K562 (cell line): ENCODE measurements around the gene PTOV1. TPM values are rescaled to one million over a fixed set of nuclear protein-coding genes. Genes with fewer than 3 reads are reported as not detected.

Experiments used
- ATF3 ChIP-seq, 2 experiments: fragments of 450-650 bp in 1 of 2; sonication (generic) in 1 of 2; formaldehyde crosslinking in 1 of 2; IDR thresholded peaks in 1 of 2; conservative IDR thresholded peaks in 1 of 2; 2 replicates each; pipeline versions ENCODE4 v1.6.1 to v1.8.1; 2016 to 2023; ENCODE audit warnings: mild to moderate bottlenecking in 2 of 2, moderate library complexity in 2 of 2, inconsistent platforms in 1 of 2, missing genetic modification reagents in 1 of 2
- CC2D1A ChIP-seq: fragments of 450-650 bp; IDR thresholded peaks from 2 replicates; pipeline ENCODE4 v1.6.1; 2017; ENCODE audit warnings: mild to moderate bottlenecking
- CHD1 ChIP-seq: fragments of 200-600 bp; sonication (generic); IDR thresholded peaks from one replicate; pipeline ENCODE4 v1.6.1; 2012; ENCODE audit warnings: mild to moderate bottlenecking, moderate library complexity, low read length, inconsistent platforms
- DNMT1 ChIP-seq: fragments of 450-650 bp; IDR thresholded peaks from 2 replicates; pipeline ENCODE4 v1.6.1; 2016; ENCODE audit warnings: antibody characterized with exemption, mild to moderate bottlenecking
- ELF1 ChIP-seq: fragments of 200-800 bp; sonication (Bioruptor generic); IDR thresholded peaks from 2 replicates; pipeline ENCODE4 v1.6.1; 2016; ENCODE audit warnings: missing genetic modification characterization, missing compliant biosample characterization
- FOXA1 ChIP-seq: fragments of 450-650 bp; IDR thresholded peaks from 2 replicates; pipeline ENCODE4 v1.6.1; 2016; ENCODE audit warnings: mild to moderate bottlenecking, borderline replicate concordance
- L3MBTL2 ChIP-seq: fragments of 450-650 bp; IDR thresholded peaks from 2 replicates; pipeline ENCODE4 v1.6.1; 2016; ENCODE audit warnings: mild to moderate bottlenecking, moderate library complexity
- MAFG ChIP-seq: fragments of 450-650 bp; conservative IDR thresholded peaks from 2 replicates; pipeline ENCODE4 v1.6.1; 2016; ENCODE audit warnings: missing genetic modification characterization, missing compliant biosample characterization
- MCM3 ChIP-seq: fragments of 450-650 bp; IDR thresholded peaks from 2 replicates; pipeline ENCODE4 v1.6.1; 2016
- MCM5 ChIP-seq: fragments of 450-650 bp; IDR thresholded peaks from 2 replicates; pipeline ENCODE4 v1.6.1; 2016; ENCODE audit warnings: low read depth
- NCOR1 ChIP-seq: fragments of 450-650 bp; IDR thresholded peaks from 2 replicates; pipeline ENCODE4 v1.6.1; 2016; ENCODE audit warnings: mild to moderate bottlenecking, moderate library complexity
- PHB2 ChIP-seq: fragments of 450-650 bp; IDR thresholded peaks from 2 replicates; pipeline ENCODE4 v1.6.1; 2017; ENCODE audit warnings: low read depth
- POLR2AphosphoS5 ChIP-seq: IDR thresholded peaks from 2 replicates; pipeline ENCODE4 v1.6.1; 2011; ENCODE audit warnings: mild to moderate bottlenecking, low read depth, low read length, moderate library complexity; ENCODE audit not compliant: control insufficient read depth, insufficient read depth
- PTTG1 ChIP-seq: fragments of 450-650 bp; IDR thresholded peaks from 2 replicates; pipeline ENCODE4 v1.6.1; 2016; ENCODE audit warnings: low read depth, mild to moderate bottlenecking, missing genetic modification characterization, missing compliant biosample characterization
- RBBP5 ChIP-seq: fragments of 200-600 bp; sonication (generic); IDR thresholded peaks from 2 replicates; pipeline ENCODE4 v1.6.1; 2012; ENCODE audit warnings: borderline replicate concordance, mild to moderate bottlenecking, low read length, control low read depth, inconsistent platforms; ENCODE audit not compliant: insufficient read depth, poor library complexity, severe bottlenecking
- RERE ChIP-seq: sonication (generic); formaldehyde crosslinking; IDR thresholded peaks from 2 replicates; pipeline ENCODE4 v1.8.0; 2023; ENCODE audit warnings: missing genetic modification reagents, mild to moderate bottlenecking, borderline replicate concordance
- RHOXF2B ChIP-seq: fragments of 250-450 bp; sonication (Bioruptor Pico); conservative IDR thresholded peaks from 2 replicates; pipeline ENCODE4 v1.5.1; 2021
- SIN3B ChIP-seq: fragments of 450-650 bp; IDR thresholded peaks from 2 replicates; pipeline ENCODE4 v1.6.1; 2017; ENCODE audit warnings: low read depth, mild to moderate bottlenecking, moderate library complexity
- SOX6 ChIP-seq: fragments of 450-650 bp; IDR thresholded peaks from 2 replicates; pipeline ENCODE4 v1.6.1; 2014; ENCODE audit warnings: mild to moderate bottlenecking
- THRAP3 ChIP-seq: fragments of 450-650 bp; IDR thresholded peaks from 2 replicates; pipeline ENCODE4 v1.6.1; 2016; ENCODE audit warnings: mild to moderate bottlenecking, inconsistent platforms, borderline replicate concordance
- ZNF143 ChIP-seq: sonication (generic); formaldehyde crosslinking; IDR thresholded peaks from 2 replicates; pipeline ENCODE4 v1.9.0; 2022; ENCODE audit warnings: mild to moderate bottlenecking, missing genetic modification reagents
- ZNF197 ChIP-seq: fragments of 200-800 bp; sonication (Bioruptor generic); IDR thresholded peaks from 2 replicates; pipeline ENCODE4 v1.6.1; 2016; ENCODE audit warnings: low read depth, missing genetic modification characterization, missing compliant biosample characterization
- ZNF316 ChIP-seq: fragments of 450-650 bp; IDR thresholded peaks from 2 replicates; pipeline ENCODE4 v1.6.1; 2016
- polyA plus RNA-seq, 8 experiments: library from polyadenylated mRNA; depleted of rRNA in 4 of 8; stranded (reverse) in 5 of 8; unstranded in 3 of 8; fragments of >200 nt; fragmentation: Nextera tagmentation in 2 of 8; fragmentation: Illumina TruSeq in 1 of 8; extraction: Ambion mirVana in 2 of 8; extraction: Trizol in 1 of 8; gene quantifications; 2 replicates each; pipeline versions ENCODE4 v1.2.1 to v1.2.3, GENCODE V29; 2011 to 2014; ENCODE audit warnings: inconsistent platforms in 1 of 8, missing spikeins in 1 of 8
- total RNA-seq, 7 experiments: library from RNA; depleted of rRNA in 6 of 7; stranded (reverse); fragments of >200 nt in 6 of 7; fragmentation: Illumina TruSeq in 2 of 7; extraction: Trizol in 2 of 7; gene quantifications; 2 replicates each; pipeline versions ENCODE4 v1.2.1 to v1.2.3, GENCODE V29; 2011 to 2021; ENCODE audit warnings: low replicate concordance in 1 of 7
- TF ChIP-seq, protein P1 (sequence below), 2 experiments: fragments of 250-450 bp in 1 of 2; fragments of 450-650 bp in 1 of 2; sonication (Bioruptor Pico) in 1 of 2; IDR thresholded peaks; 2 replicates each; pipeline versions ENCODE4 v1.6.1 to v1.8.0; 2016 to 2021; ENCODE audit warnings: mild to moderate bottlenecking in 2 of 2, moderate library complexity in 2 of 2, missing compliant biosample characterization in 1 of 2, missing genetic modification characterization in 1 of 2

PTOV1 gene
- total and polyA plus RNA-seq, 9 of the 15 experiments (the other 6 are each of a cell fraction or from before 2014, with no cell fraction given), result 4.9 to 169 (median 43.5) TPM

DNA sequence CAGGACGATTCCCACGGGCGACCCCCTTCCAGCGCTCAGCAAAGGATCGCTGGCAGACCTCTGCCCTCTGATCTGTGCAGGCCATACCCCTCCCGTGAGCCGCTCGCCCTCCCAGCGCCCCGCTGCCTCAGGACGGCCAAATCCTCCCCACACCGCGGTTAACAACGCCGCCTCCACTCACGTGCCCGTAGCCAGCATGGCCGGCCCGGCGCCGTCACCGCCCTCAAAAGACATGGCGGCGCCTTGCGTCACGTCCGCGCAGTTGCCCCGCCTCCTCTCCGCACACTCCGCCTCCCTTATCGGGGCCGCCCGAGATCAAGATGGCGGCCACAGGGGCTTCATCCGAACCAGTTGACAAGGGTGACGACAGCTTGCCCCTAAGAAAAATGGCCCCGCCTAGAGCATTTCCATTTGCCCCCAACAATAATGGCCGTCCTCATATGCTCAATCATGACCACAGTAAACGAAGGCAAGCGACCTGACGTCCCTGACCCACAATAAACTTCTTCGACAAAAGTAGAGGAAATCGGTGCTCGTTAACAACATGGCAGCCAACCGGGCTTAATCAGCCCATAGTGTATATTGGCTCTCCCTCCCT lies 25.6 kb downstream of the PTOV1 start (continued):
- TF ChIP-seq THRAP3, result no peak
- no peak for TF ChIP-seq RERE (CRISPR knock-in tag)
- TF ChIP-seq SIN3B, result peak; percentile 48; the same call in 1 of the 2 replicates
- TF ChIP-seq PTTG1, result no peak
- no peak for TF ChIP-seq RHOXF2B (CRISPR knock-in tag)
- TF ChIP-seq L3MBTL2, result peak; percentile 6
- TF ChIP-seq SOX6, result no peak; the same call in 1 of the 2 replicates
- peak; percentile 58; the same call in 1 of the 2 replicates for TF ChIP-seq ELF1 (tag)
- no peak for TF ChIP-seq MAFG (tag)
- no peak; the same call in 1 of the 2 replicates for TF ChIP-seq NCOR1
- TF ChIP-seq ZNF316, result no peak
- TF ChIP-seq RBBP5, result peak; percentile 58
- no peak for TF ChIP-seq DNMT1
- TF ChIP-seq MCM5, result no peak
- no peak for TF ChIP-seq CC2D1A
- TF ChIP-seq MCM3, result no peak
- no peak for TF ChIP-seq CHD1
- peak; percentile 96 for TF ChIP-seq ZNF197 (CRISPR knock-in tag)
- TF ChIP-seq ATF3 (IDR thresholded peaks at IDR 0.05), result peak; percentile 87
- peak; percentile 92 for TF ChIP-seq ATF3 (CRISPR knock-in tag; conservative IDR thresholded peaks at IDR 0.05)
- TF ChIP-seq PHB2, result no peak
- TF ChIP-seq POLR2AphosphoS5, result 0 out of 2 replicates have a peak, but pooled peaks have one; percentile 14
- TF ChIP-seq, protein P1, sequence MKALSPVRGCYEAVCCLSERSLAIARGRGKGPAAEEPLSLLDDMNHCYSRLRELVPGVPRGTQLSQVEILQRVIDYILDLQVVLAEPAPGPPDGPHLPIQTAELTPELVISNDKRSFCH (CRISPR knock-in tag; IDR thresholded peaks at IDR 0.05), result no peak
- TF ChIP-seq, protein P1 (tag; IDR thresholded peaks at IDR 0.05), result no peak; the same call in none of the 2 replicates
- TF ChIP-seq ZNF143 (CRISPR knock-in tag), result no peak
- TF ChIP-seq FOXA1, result no peak
